Astrocyte of the cerebellum (primary cell): ENCODE data around the gene MAN2C1.
"Not testable (repeated sequence)": the region's sequence is repeated elsewhere in the genome, so short reads cannot be mapped to it uniquely, and the experiment has no call there.

Experiments
- DNase-seq: peaks from one replicate; pipeline ENCODE4 v3.0.0-alpha.2; 2011; ENCODE audit warnings: low read depth
- H3K4me3 ChIP-seq: 2 replicates; pipeline ENCODE4 v1.5.1; 2011; ENCODE audit warnings: mild to moderate bottlenecking, low read depth, low read length, moderate library complexity
- in situ Hi-C: cut with HindIII; loops from 2 replicates; pipeline ENCODE4 v1.10.0; 2017; ENCODE audit warnings: low sequenced_read_pairs
- TF ChIP-seq, protein P1 (sequence below): IDR thresholded peaks from 2 replicates; pipeline ENCODE4 v1.5.1; 2012; ENCODE audit warnings: low read length, low read depth, moderate library complexity, mild to moderate bottlenecking; ENCODE audit errors: missing control alignments

Gene MAN2C1

DNA sequence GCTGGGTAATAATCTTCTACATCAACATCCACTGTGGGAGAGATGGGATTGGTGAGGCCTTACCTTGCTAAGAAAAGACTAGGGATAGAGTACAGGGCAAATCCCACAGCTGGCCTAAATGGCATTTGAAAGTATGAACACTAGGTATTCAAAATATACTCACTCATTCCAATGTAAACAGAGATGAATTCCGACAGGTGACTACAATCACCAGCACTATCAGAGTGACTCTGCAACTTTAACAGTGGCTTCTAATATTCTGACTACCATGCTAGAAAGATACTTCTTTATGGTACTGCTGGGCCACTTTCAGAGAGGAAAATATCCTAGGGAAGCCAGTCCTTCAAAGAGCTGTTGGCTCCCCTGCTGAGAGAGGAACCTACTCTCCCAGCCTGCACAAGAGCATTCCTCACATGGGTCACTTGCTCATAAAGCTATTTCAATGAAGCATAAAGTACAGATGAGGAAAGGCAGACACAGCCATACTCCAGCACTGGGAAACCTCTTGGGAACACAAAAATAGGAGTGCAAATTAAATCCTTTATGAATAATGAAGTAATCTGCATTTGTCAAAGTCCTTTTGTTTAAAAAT, 21.5 kb upstream of the MAN2C1 start:
- in situ Hi-C loops, result no loop called here
- TF ChIP-seq, protein P1, sequence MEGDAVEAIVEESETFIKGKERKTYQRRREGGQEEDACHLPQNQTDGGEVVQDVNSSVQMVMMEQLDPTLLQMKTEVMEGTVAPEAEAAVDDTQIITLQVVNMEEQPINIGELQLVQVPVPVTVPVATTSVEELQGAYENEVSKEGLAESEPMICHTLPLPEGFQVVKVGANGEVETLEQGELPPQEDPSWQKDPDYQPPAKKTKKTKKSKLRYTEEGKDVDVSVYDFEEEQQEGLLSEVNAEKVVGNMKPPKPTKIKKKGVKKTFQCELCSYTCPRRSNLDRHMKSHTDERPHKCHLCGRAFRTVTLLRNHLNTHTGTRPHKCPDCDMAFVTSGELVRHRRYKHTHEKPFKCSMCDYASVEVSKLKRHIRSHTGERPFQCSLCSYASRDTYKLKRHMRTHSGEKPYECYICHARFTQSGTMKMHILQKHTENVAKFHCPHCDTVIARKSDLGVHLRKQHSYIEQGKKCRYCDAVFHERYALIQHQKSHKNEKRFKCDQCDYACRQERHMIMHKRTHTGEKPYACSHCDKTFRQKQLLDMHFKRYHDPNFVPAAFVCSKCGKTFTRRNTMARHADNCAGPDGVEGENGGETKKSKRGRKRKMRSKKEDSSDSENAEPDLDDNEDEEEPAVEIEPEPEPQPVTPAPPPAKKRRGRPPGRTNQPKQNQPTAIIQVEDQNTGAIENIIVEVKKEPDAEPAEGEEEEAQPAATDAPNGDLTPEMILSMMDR, result no peak
- no peak overlapping the region for H3K4me3 ChIP-seq
- DNase-seq, result no peak

DNA sequence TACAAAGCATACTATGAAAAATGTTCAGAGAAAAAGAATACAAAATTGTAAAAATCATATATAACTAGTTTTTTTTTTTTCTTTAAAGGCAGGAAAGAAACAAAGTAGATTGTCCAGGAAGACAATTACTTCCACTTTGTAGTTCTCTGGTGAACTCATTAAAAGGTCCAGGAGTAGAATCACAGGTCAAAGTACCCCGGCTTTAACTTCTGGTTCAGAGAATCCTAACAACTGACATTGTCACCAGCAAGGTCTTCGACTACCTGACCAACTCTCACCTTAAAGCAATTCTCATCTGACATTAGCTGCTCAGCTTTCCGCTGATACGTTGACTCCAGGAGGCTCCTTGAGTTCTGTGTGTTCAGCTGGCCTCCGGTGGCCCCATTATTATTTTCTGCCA, 15.6 kb upstream of the MAN2C1 start:
- not testable (repeated sequence) for H3K4me3 ChIP-seq, DNase-seq
- in situ Hi-C loops, result loop anchor here (5.0 kb wide), 1 partner anchor 33 kb away; no protein-coding TSS in a partner anchor

DNA sequence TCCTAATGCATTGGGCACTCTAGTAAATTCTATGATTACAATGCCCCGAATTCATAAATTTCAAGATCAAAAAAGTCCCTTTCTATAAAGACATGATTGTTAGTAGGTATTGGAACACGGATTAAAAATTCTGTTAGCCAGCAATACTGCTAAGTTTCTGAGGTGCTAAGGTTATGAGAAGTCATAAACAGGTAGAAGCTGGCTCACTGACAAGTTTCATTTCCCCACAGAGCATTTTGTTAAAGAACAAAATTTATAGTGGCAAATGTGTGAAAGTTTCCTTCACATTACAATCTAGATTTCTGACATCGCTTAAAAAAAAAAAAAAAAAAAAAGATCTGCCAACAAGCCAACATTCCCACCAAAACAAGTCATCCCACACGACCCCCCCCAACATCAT, 12.4 kb upstream of the MAN2C1 start:
- in situ Hi-C loops, result loop anchor here (5.0 kb wide), 1 partner anchor 37 kb away; no protein-coding TSS in a partner anchor
- no peak for DNase-seq
- TF ChIP-seq, protein P1, result no peak
- no peak overlapping the region for H3K4me3 ChIP-seq

DNA sequence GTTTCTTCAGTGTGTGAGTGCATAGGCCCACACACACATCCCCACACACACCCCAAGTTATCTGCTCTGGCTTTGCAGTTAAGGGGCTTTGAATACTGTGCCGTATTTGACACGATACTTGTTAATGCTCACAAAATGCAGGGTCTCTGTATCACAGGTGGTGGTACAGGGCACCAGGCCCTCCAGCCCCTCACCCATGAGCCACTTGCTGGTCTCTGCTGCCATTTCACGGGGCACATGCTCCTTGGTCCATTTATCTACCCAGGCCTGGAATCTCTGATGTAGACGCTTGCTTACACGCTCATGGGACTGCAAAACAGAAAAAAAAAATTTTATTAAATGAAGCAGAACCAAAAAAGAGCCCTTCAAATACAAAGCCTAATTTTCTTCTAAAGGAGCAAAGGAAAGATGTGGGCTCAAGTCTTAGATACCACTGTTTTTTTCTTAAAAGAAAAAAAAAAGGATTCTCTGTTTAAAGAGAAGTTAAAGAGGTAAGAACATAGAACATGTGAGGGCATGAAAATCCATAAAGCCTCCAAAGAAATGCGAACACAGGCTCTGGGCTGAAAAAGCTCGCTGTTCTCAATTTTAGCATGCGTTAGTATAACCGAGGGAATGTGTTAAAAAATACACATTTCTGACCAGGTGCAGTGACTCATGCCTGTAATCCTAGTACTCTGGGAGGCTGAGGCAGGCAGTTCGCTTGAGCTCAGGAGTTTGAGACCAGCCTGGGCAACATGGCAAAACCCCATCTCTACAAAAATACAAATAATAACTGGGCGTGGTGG, 3.7 kb upstream of the MAN2C1 start:
- in situ Hi-C loops, result no loop called here
- DNase-seq, result no peak
- H3K4me3 ChIP-seq, result no peak overlapping the region
- TF ChIP-seq, protein P1, result no peak

DNA sequence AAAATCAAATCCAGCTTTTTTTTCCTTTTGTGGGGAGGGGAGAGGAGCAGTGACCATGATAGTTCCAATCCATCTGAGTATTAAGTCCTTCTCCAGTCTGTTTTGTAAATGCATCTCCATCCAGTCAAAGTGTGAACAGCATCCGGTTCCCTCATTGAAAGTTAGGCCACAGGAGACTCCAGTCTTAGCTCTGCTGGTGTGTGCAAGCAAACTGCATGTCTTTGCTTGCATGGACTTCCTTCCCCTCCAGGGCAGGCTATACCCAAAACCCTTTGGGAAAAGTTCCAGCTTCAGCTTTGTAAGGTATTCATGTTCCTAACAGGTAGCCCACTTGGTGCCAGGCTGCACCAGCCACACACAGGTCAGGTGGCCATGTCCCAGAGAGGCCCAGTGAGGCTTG, 3.1 kb upstream of the MAN2C1 start:
- TF ChIP-seq, protein P1, result no peak
- DNase-seq, result no peak
- in situ Hi-C loops, result no loop called here
- no peak overlapping the region for H3K4me3 ChIP-seq

DNA sequence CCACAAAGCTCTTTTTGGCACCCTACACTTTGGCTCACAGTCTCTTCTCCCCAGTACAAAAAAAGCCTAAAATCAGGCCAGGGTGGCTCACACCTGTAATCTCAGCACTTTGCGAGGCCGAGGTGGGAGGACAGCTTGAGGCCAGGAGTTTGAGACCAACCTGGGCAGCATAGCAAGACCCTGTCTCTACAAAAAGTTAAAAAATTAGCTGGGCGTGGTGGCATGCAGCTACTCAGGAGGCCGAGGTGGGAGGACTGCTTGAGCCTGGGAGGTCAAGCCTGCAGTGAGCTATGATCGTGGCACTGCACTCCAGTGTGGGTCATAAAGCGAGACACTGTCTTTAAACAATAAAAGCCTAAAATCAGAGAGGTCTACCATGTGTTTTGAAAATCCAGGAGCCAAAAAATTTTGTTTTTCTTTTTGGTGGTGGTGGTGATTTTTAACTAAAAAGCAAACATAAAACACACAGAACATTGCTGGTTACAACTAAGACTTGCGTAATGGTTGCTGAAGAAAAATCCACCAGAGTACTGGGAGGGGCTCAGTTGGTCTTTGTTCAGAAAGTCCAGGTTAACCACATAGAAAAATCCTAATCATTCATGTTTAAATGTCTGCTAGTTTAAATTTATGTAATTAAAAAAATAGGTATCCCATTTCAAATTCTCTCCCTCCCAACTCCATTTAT, 1.6 kb upstream of the MAN2C1 start:
- in situ Hi-C loops, result no loop called here
- DNase-seq, result no peak
- H3K4me3 ChIP-seq, result no peak overlapping the region
- TF ChIP-seq, protein P1, result no peak
